ENCODE data around the gene SLC41A1. TPM values are rescaled to one million over a fixed set of nuclear protein-coding genes. Genes with fewer than 3 reads are reported as not detected.

The SLC41A1 gene
- total RNA-seq, 4 donors from 2014 or later = 5.1 to 7.0 (median 5.6) TPM

- Histone ChIP-seq H3K4me3 (no peak overlapping the region), H3K27ac (no peak overlapping the region), H3K4me1 (peaks cover 0 to 11% (median 4%) of the 10 kb centered on the region in 4 donors), H3K9me3 (no peaks in the 10 kb centered on the region), H3K27me3 (no peaks in the 10 kb centered on the region), H3K36me3 (no peaks in the 10 kb centered on the region)
- no peak for TF ChIP-seq CTCF (IDR thresholded peaks at IDR 0.05)
- no peak for TF ChIP-seq POLR2A (IDR thresholded peaks at IDR 0.05)
- TF ChIP-seq EP300 (IDR thresholded peaks at IDR 0.05; ENCODE audit: low read depth) = no peak
- no peak for TF ChIP-seq POLR2AphosphoS5 (IDR thresholded peaks at IDR 0.05)
- in situ Hi-C loops (cut with MboI; ENCODE audit: low pct_ligation_motif_present in 1 of 4, low pct_unique_long_range_greater_than_20kb in 1 of 4, low sequenced_read_pairs in 3 of 4) (no loop called here), intact Hi-C loops (cut with DNase I; ENCODE audit: low total_unique reads) (no loop called here)
- DNase-seq = no peak
- 87 to 100% methylated on average over 3 to 4 of the region's 4 CpGs for WGBS, 2 donors (ENCODE audit: low coverage in 1 of 2)
Measured at GRCh38 chr1:205770618-205771017, 42.4 kb downstream of the SLC41A1 start.

- 70 to 93% methylated on average over 7 to 8 of the region's 8 CpGs for WGBS, 2 donors (ENCODE audit: low coverage in 1 of 2)
- Histone ChIP-seq H3K27ac (no peak overlapping the region), H3K4me3 (no peak overlapping the region), H3K36me3 (no peaks in the 10 kb centered on the region), H3K27me3 (no peaks in the 10 kb centered on the region), H3K4me1 (peaks cover 0 to 8% (median 4%) of the 10 kb centered on the region in 4 donors), H3K9me3 (no peaks in the 10 kb centered on the region)
- in situ Hi-C loops (cut with MboI; ENCODE audit: low pct_ligation_motif_present in 1 of 4, low pct_unique_long_range_greater_than_20kb in 1 of 4, low sequenced_read_pairs in 3 of 4) (no loop called here), intact Hi-C loops (cut with DNase I; ENCODE audit: low total_unique reads) (no loop called here)
- DNase-seq = no peak
- no peak for TF ChIP-seq CTCF (IDR thresholded peaks at IDR 0.05)
- TF ChIP-seq POLR2AphosphoS5 (IDR thresholded peaks at IDR 0.05) = no peak
- TF ChIP-seq POLR2A (IDR thresholded peaks at IDR 0.05) = no peak
- no peak for TF ChIP-seq EP300 (IDR thresholded peaks at IDR 0.05; ENCODE audit: low read depth)
Measured at GRCh38 chr1:205769641-205770365, 43.2 kb downstream of the SLC41A1 start.

- Histone ChIP-seq H3K4me3 (no peak overlapping the region), H3K9me3 (no peaks in the 10 kb centered on the region), H3K36me3 (no peaks in the 10 kb centered on the region), H3K4me1 (no peaks in the 10 kb centered on the region), H3K27ac (no peak overlapping the region), H3K27me3 (no peaks in the 10 kb centered on the region)
- in situ Hi-C loops (cut with MboI; ENCODE audit: low pct_ligation_motif_present in 1 of 4, low pct_unique_long_range_greater_than_20kb in 1 of 4, low sequenced_read_pairs in 3 of 4) (no loop called here), intact Hi-C loops (cut with DNase I; ENCODE audit: low total_unique reads) (no loop called here)
- DNase-seq = no peak
- WGBS, 2 donors (ENCODE audit: low coverage in 1 of 2) = 74 to 82% methylated on average over 3 of the region's 3 CpGs
- TF ChIP-seq CTCF (IDR thresholded peaks at IDR 0.05) (no peak), EP300 (IDR thresholded peaks at IDR 0.05; ENCODE audit: low read depth) (no peak), POLR2AphosphoS5 (IDR thresholded peaks at IDR 0.05) (no peak), POLR2A (IDR thresholded peaks at IDR 0.05) (no peak)
Measured at GRCh38 chr1:205767248-205767647, 45.8 kb downstream of the SLC41A1 start.

- in situ Hi-C loops (cut with MboI; ENCODE audit: low pct_ligation_motif_present in 1 of 4, low pct_unique_long_range_greater_than_20kb in 1 of 4, low sequenced_read_pairs in 3 of 4) = no loop called here
- no peak for DNase-seq
- H3K27me3 ChIP-seq = no peaks in the 10 kb centered on the region
- H3K4me1 ChIP-seq = no peaks in the 10 kb centered on the region
- 56 to 89% methylated on average over 3 of the region's 3 CpGs for WGBS, 2 donors (ENCODE audit: low coverage in 1 of 2)
- TF ChIP-seq EP300 (IDR thresholded peaks at IDR 0.05; ENCODE audit: low read depth) (no peak), POLR2AphosphoS5 (IDR thresholded peaks at IDR 0.05) (no peak), POLR2A (IDR thresholded peaks at IDR 0.05) (no peak), CTCF (IDR thresholded peaks at IDR 0.05) (no peak)
- no peak overlapping the region for H3K4me3 ChIP-seq
- no peaks in the 10 kb centered on the region for H3K9me3 ChIP-seq
- H3K27ac ChIP-seq = no peak overlapping the region
- no peaks in the 10 kb centered on the region for H3K36me3 ChIP-seq
- intact Hi-C loops (cut with DNase I; ENCODE audit: low total_unique reads) = no loop called here
Measured at GRCh38 chr1:205766570-205766969, 46.4 kb downstream of the SLC41A1 start.
